ENCODE data around the gene MRPL48.
A peak's percentile ranks its signal among the peaks of the same experiment; 100 is the strongest.

Gene MRPL48

DNA sequence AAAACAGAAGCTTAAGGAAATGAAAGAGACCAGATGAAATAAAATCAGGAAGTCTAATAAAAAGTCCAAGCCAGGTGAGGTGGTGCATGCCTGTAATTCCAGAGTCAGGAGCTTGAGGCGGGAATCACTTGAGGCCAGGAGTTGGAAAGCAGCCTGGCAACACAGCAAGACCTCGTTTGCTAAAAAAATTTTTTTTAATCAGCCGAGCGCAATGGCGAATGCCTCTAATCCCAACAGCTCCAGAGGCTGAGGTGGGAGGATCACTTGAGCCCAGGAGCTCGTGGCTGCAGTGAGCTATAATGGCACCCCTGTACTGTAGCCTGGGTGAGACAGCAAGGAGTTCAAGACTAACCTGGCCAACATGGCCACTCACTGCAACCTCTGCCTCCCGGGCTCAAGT lies 34.8 kb upstream of the MRPL48 start:
- FAIRE-seq (no peak), DNase-seq (ENCODE audit: insufficient read length, low spot score) (no peak)
- TF ChIP-seq POLR2A (IDR thresholded peaks at IDR 0.05; ENCODE audit: low read depth, low read length) (no peak), TAF1 (IDR thresholded peaks at IDR 0.05; ENCODE audit: low read depth, low read length) (no peak), PAX5 (IDR thresholded peaks at IDR 0.05; ENCODE audit: insufficient read depth, low read length, severe bottlenecking) (no peak), POLR2AphosphoS5 (IDR thresholded peaks at IDR 0.05; ENCODE audit: low read depth, low read length) (no peak), SPI1 (IDR thresholded peaks at IDR 0.05; ENCODE audit: low read depth, low read length) (no peak), POU2F2 (IDR thresholded peaks at IDR 0.05; ENCODE audit: low read depth, low read length) (no peak)

DNA sequence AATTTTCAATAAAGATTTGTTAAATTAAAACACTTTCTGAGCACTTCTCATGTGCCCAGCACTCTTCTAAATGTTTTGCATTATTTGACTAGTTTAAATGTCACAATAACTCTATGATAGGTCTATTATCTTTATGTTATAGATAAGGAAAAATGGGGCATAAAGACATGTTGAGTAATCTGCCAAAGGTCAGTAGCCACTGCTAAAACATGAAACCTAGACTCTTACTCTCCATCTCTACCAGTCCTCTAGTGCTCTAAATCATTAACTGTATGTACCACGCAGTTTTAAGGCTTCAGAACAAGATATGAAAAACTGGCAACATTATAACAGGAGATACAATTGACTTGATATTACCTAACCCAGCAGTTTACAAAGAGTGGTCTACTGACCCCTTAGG lies 33.7 kb upstream of the MRPL48 start:
- FAIRE-seq = no peak
- TF ChIP-seq PAX5 (IDR thresholded peaks at IDR 0.05; ENCODE audit: insufficient read depth, low read length, severe bottlenecking) (no peak), POU2F2 (IDR thresholded peaks at IDR 0.05; ENCODE audit: low read depth, low read length) (no peak), POLR2AphosphoS5 (IDR thresholded peaks at IDR 0.05; ENCODE audit: low read depth, low read length) (no peak), TAF1 (IDR thresholded peaks at IDR 0.05; ENCODE audit: low read depth, low read length) (no peak), SPI1 (IDR thresholded peaks at IDR 0.05; ENCODE audit: low read depth, low read length) (no peak), POLR2A (IDR thresholded peaks at IDR 0.05; ENCODE audit: low read depth, low read length) (no peak)
- DNase-seq (ENCODE audit: insufficient read length, low spot score) = no peak

GRCh38 chr11:73755670-73756069 lies 32.0 kb upstream of the MRPL48 start:
- TF ChIP-seq POU2F2 (IDR thresholded peaks at IDR 0.05; ENCODE audit: low read depth, low read length) = no peak
- TF ChIP-seq POLR2AphosphoS5 (IDR thresholded peaks at IDR 0.05; ENCODE audit: low read depth, low read length) = no peak
- TF ChIP-seq PAX5 (IDR thresholded peaks at IDR 0.05; ENCODE audit: insufficient read depth, low read length, severe bottlenecking) = no peak
- TF ChIP-seq POLR2A (IDR thresholded peaks at IDR 0.05; ENCODE audit: low read depth, low read length) = no peak
- DNase-seq (ENCODE audit: insufficient read length, low spot score) (no peak), FAIRE-seq (no peak)

DNA sequence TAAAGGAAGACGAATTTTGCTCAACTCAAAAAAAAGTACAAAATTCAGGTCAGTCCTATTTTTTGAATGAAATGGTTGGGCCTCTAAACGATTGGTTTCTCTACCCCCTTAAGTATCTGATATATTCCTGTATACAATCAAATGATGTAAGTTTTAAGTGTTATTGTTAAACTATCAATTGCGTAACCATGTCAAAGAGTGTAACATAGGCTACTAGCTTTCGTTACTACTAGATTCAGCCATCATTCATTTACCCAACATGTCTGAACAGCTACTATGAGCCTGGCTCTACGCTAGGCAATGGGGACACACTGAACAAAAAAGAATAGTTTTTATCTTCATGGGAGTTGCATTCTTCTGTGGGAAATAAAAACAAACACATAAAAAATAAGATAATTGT lies 30.1 kb upstream of the MRPL48 start:
- TF ChIP-seq POU2F2 (IDR thresholded peaks at IDR 0.05; ENCODE audit: low read depth, low read length) = no peak
- no peak for TF ChIP-seq TAF1 (IDR thresholded peaks at IDR 0.05; ENCODE audit: low read depth, low read length)
- no peak for TF ChIP-seq POLR2AphosphoS5 (IDR thresholded peaks at IDR 0.05; ENCODE audit: low read depth, low read length)
- TF ChIP-seq PAX5 (IDR thresholded peaks at IDR 0.05; ENCODE audit: insufficient read depth, low read length, severe bottlenecking) = no peak
- TF ChIP-seq POLR2A (IDR thresholded peaks at IDR 0.05; ENCODE audit: low read depth, low read length) = no peak
- TF ChIP-seq SPI1 (IDR thresholded peaks at IDR 0.05; ENCODE audit: low read depth, low read length) = no peak
- FAIRE-seq = no peak

DNA sequence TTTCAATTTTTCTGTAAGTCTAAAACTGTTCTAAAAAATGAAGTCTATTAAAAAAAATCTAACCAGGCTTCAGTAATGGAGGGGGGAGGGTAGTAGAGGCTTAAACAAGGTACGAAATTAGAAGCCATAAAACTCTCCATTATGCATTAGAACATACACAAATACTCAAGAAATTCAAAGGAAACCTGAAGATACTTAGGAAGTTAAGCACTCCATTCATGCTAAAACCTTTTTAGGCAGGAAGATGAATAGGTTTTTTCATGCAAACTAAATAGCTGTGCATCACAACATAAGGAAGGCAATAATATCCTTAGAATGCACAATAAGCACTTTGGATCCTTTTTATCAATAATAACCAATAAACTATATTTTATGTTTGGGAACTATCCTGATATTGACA lies 29.2 kb upstream of the MRPL48 start:
- no peak for FAIRE-seq
- TF ChIP-seq POU2F2 (IDR thresholded peaks at IDR 0.05; ENCODE audit: low read depth, low read length) = no peak
- TF ChIP-seq POLR2A (IDR thresholded peaks at IDR 0.05; ENCODE audit: low read depth, low read length) = no peak
- TF ChIP-seq POLR2AphosphoS5 (IDR thresholded peaks at IDR 0.05; ENCODE audit: low read depth, low read length) = no peak
- no peak for TF ChIP-seq TAF1 (IDR thresholded peaks at IDR 0.05; ENCODE audit: low read depth, low read length)
- no peak for TF ChIP-seq SPI1 (IDR thresholded peaks at IDR 0.05; ENCODE audit: low read depth, low read length)
- TF ChIP-seq PAX5 (IDR thresholded peaks at IDR 0.05; ENCODE audit: insufficient read depth, low read length, severe bottlenecking) = no peak
- DNase-seq (ENCODE audit: insufficient read length, low spot score) = no peak

More for the DNA sequence above, 30.1 kb upstream of the MRPL48 start:
- no peak for DNase-seq (ENCODE audit: insufficient read length, low spot score)

GRCh38 chr11:73759610-73760134 lies 28.0 kb upstream of the MRPL48 start:
- FAIRE-seq (no peak), DNase-seq (ENCODE audit: insufficient read length, low spot score) (peak; percentile 9)
- TF ChIP-seq POLR2A (IDR thresholded peaks at IDR 0.05; ENCODE audit: low read depth, low read length) (no peak), PAX5 (IDR thresholded peaks at IDR 0.05; ENCODE audit: insufficient read depth, low read length, severe bottlenecking) (no peak), SPI1 (IDR thresholded peaks at IDR 0.05; ENCODE audit: low read depth, low read length) (no peak), POLR2AphosphoS5 (IDR thresholded peaks at IDR 0.05; ENCODE audit: low read depth, low read length) (no peak), TAF1 (IDR thresholded peaks at IDR 0.05; ENCODE audit: low read depth, low read length) (no peak), POU2F2 (IDR thresholded peaks at IDR 0.05; ENCODE audit: low read depth, low read length) (no peak)

- DNase-seq (ENCODE audit: insufficient read length, low spot score) (peak; percentile 18), FAIRE-seq (peak; percentile 9)
- TF ChIP-seq POLR2AphosphoS5 (IDR thresholded peaks at IDR 0.05; ENCODE audit: low read depth, low read length) = no peak
- TF ChIP-seq SPI1 (IDR thresholded peaks at IDR 0.05; ENCODE audit: low read depth, low read length) = no peak
- TF ChIP-seq TAF1 (IDR thresholded peaks at IDR 0.05; ENCODE audit: low read depth, low read length) = no peak
- TF ChIP-seq POLR2A (IDR thresholded peaks at IDR 0.05; ENCODE audit: low read depth, low read length) = no peak
- no peak for TF ChIP-seq PAX5 (IDR thresholded peaks at IDR 0.05; ENCODE audit: insufficient read depth, low read length, severe bottlenecking)
- no peak for TF ChIP-seq POU2F2 (IDR thresholded peaks at IDR 0.05; ENCODE audit: low read depth, low read length)
Measured at GRCh38 chr11:73760135-73760678, 27.5 kb upstream of the MRPL48 start.

GRCh38 chr11:73760679-73761402 lies 26.8 kb upstream of the MRPL48 start, which contains the start of gene RAB6A:
RAB6A (minus strand) TSS chr11:73761074; CDS start chr11:73760635, 439 bp downstream.
- TF ChIP-seq POLR2AphosphoS5 (IDR thresholded peaks at IDR 0.05; ENCODE audit: low read depth, low read length) = peak; percentile 66
- TF ChIP-seq PAX5 (IDR thresholded peaks at IDR 0.05; ENCODE audit: insufficient read depth, low read length, severe bottlenecking) = no peak
- TF ChIP-seq POLR2A (IDR thresholded peaks at IDR 0.05; ENCODE audit: low read depth, low read length) = peak; percentile 66
- no peak for TF ChIP-seq SPI1 (IDR thresholded peaks at IDR 0.05; ENCODE audit: low read depth, low read length)
- 0 out of 2 replicates have a peak, but pooled peaks have one; percentile 59 for TF ChIP-seq TAF1 (IDR thresholded peaks at IDR 0.05; ENCODE audit: low read depth, low read length)
- peak; percentile 86 for DNase-seq (ENCODE audit: insufficient read length, low spot score)
- FAIRE-seq = peak; percentile 99

DNA sequence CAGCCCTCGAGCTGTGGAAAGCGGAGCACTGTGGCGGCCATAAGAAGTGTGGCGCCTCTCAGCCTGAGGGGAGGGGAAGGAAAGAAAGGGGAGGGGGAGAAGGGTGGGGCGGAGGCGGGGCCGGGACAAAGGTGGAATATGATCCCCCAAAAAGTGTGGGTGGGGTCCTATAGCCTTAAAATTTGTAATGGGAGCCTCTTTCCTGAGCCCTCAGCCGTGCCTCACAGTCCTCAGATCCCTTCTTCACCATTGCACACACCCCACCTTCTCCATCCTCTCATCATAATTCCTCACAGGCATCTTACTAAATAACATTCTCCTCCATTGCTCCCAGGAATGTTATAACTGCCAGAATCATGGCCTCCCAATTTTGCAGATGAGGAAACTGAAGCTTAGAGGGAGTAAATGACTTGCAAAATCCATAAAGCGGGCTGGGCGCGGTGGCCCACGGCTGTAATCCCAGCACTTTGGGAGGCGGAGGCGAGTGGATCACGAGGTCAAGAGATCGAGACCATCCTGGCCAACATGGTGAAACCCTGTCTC lies 26.2 kb upstream of the MRPL48 start:
- no peak for DNase-seq (ENCODE audit: insufficient read length, low spot score)
- FAIRE-seq = no peak
- TF ChIP-seq POU2F2 (IDR thresholded peaks at IDR 0.05; ENCODE audit: low read depth, low read length) = no peak
- no peak for TF ChIP-seq POLR2AphosphoS5 (IDR thresholded peaks at IDR 0.05; ENCODE audit: low read depth, low read length)
- TF ChIP-seq POLR2A (IDR thresholded peaks at IDR 0.05; ENCODE audit: low read depth, low read length) = no peak
- TF ChIP-seq SPI1 (IDR thresholded peaks at IDR 0.05; ENCODE audit: low read depth, low read length) = no peak
- no peak for TF ChIP-seq PAX5 (IDR thresholded peaks at IDR 0.05; ENCODE audit: insufficient read depth, low read length, severe bottlenecking)
